ENCODE results near the gene NUF2. TPM values are rescaled to one million over a fixed set of nuclear protein-coding genes. Genes with fewer than 3 reads are reported as not detected.

Gene NUF2
- polyA plus RNA-seq, 2 of the 4 experiments (the other 2 are of a cell fraction): 28.5 to 38.5 TPM

DNA sequence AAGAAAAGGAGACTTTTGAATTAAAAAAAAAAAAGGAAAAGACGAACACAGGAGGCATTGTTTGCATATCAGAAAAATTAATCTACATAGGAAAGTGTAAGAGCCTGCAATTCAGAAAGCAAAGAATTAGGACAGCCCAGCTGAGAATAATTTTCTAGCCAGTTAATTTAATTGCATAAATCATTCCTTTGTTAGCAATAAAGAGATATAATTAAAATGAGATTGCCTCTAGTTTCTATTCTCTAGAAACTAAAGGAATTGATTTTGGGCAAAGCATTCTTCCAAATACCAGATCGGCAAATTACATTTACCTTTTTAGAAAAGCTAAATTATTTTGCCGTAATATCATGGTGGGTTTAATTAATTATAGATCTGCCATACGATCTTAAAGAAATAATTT, 46.0 kb downstream of the NUF2 start:
- TF ChIP-seq, protein P1, sequence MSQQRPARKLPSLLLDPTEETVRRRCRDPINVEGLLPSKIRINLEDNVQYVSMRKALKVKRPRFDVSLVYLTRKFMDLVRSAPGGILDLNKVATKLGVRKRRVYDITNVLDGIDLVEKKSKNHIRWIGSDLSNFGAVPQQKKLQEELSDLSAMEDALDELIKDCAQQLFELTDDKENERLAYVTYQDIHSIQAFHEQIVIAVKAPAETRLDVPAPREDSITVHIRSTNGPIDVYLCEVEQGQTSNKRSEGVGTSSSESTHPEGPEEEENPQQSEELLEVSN (IDR thresholded peaks at IDR 0.05; ENCODE audit: borderline replicate concordance, low read depth): no peak
- TF ChIP-seq NFE2L2 (conservative IDR thresholded peaks at IDR 0.05; ENCODE audit: low read length): no peak
- TF ChIP-seq, protein P2, sequence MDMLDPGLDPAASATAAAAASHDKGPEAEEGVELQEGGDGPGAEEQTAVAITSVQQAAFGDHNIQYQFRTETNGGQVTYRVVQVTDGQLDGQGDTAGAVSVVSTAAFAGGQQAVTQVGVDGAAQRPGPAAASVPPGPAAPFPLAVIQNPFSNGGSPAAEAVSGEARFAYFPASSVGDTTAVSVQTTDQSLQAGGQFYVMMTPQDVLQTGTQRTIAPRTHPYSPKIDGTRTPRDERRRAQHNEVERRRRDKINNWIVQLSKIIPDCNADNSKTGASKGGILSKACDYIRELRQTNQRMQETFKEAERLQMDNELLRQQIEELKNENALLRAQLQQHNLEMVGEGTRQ (IDR thresholded peaks at IDR 0.05): no peak
- no peak for TF ChIP-seq HOXB13 (CRISPR knock-in tag; IDR thresholded peaks at IDR 0.05; ENCODE audit: low read depth)
- TF ChIP-seq, protein P3, sequence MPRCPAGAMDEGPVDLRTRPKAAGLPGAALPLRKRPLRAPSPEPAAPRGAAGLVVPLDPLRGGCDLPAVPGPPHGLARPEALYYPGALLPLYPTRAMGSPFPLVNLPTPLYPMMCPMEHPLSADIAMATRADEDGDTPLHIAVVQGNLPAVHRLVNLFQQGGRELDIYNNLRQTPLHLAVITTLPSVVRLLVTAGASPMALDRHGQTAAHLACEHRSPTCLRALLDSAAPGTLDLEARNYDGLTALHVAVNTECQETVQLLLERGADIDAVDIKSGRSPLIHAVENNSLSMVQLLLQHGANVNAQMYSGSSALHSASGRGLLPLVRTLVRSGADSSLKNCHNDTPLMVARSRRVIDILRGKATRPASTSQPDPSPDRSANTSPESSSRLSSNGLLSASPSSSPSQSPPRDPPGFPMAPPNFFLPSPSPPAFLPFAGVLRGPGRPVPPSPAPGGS (IDR thresholded peaks at IDR 0.05): no peak
- TF ChIP-seq MYC (IDR thresholded peaks at IDR 0.05; ENCODE audit: borderline replicate concordance, low read length): no peak
- TF ChIP-seq EHMT2 (IDR thresholded peaks at IDR 0.05; ENCODE audit: low read depth): no peak
- TF ChIP-seq JUNB (IDR thresholded peaks at IDR 0.05): no peak
- no peak for TF ChIP-seq ZC3H11A (IDR thresholded peaks at IDR 0.05)
- H3K4me3 ChIP-seq: no peak overlapping the region
- ChIA-PET POLR2A (no interaction called here), CTCF (no interaction called here)
- H3K9me3 ChIP-seq: no peaks in the 10 kb centered on the region
- no peaks in the 10 kb centered on the region for H3K4me1 ChIP-seq
- FAIRE-seq (no peak), DNase-seq (ENCODE audit: low read depth in 1 of 2, low spot score in 1 of 2) (no peak), ATAC-seq (no peak)
- WGBS (ENCODE audit: missing lambda C conversion rate): 47% methylated on average over 4 of the region's 4 CpGs
- H3K4me2 ChIP-seq: no peak overlapping the region
- no peak overlapping the region for H3K27ac ChIP-seq

GRCh38 chr1:163372576-163372975, 50.8 kb downstream of the NUF2 start:
- POLR2A ChIA-PET: no interaction called here
- TF ChIP-seq ZFP36 (IDR thresholded peaks at IDR 0.05; ENCODE audit: borderline replicate concordance, partially characterized antibody) (no peak), NPAS2 (CRISPR knock-in tag; IDR thresholded peaks at IDR 0.05; ENCODE audit: borderline replicate concordance) (no peak), EHF (CRISPR knock-in tag; IDR thresholded peaks at IDR 0.05) (no peak), HEYL (CRISPR knock-in tag; IDR thresholded peaks at IDR 0.05) (no peak)
- no peaks in the 10 kb centered on the region for H3K4me1 ChIP-seq
- WGBS (ENCODE audit: missing lambda C conversion rate): 12% methylated on average over 1 of the region's 1 CpG
- no peak overlapping the region for H3K4me2 ChIP-seq
- H3K4me3 ChIP-seq: no peak overlapping the region
- no peak for ATAC-seq
- H3K9me3 ChIP-seq: no peaks in the 10 kb centered on the region
- FAIRE-seq: no peak
- no peak for DNase-seq (ENCODE audit: low read depth in 1 of 2, low spot score in 1 of 2)
- no peak overlapping the region for H3K27ac ChIP-seq
- CTCF ChIA-PET: interaction anchor here (1.2 to 1.3 kb wide), 3 partner anchors 12 to 1700 kb away, joined by 3 read pairs; no protein-coding TSS in a partner anchor

DNA sequence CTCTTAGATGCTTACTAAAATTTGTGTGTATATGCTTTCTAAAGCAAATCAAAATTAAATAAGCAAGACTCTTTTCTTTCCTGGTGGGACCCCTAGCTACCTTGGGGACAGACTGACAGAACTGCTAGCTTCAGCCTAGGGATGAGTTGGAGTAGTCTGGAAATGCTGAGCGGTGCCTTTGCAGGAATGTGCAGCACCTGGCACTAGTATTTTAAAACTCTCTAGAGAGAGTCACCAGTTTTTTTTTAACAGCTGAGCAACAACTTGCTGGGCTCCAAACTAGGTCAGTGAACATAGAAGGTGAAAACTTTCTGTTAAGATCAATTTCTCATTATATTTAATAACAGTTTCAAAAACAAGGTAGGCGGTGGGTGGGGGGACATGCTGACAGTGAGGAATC, 56.8 kb downstream of the NUF2 start:
- H3K27ac ChIP-seq: no peak overlapping the region
- H3K4me3 ChIP-seq: no peak overlapping the region
- no peak for DNase-seq (ENCODE audit: low read depth in 1 of 2, low spot score in 1 of 2)
- H3K9me3 ChIP-seq: no peaks in the 10 kb centered on the region
- H3K4me1 ChIP-seq: no peaks in the 10 kb centered on the region
- ATAC-seq: no peak
- 85% methylated on average over 2 of the region's 2 CpGs for WGBS (ENCODE audit: missing lambda C conversion rate)
- FAIRE-seq: no peak
- ChIA-PET CTCF (interaction anchor here (1.1 kb wide), 1 partner anchor 24 kb away, joined by 3 read pairs; no protein-coding TSS in a partner anchor), POLR2A (no interaction called here)
- no peak overlapping the region for H3K4me2 ChIP-seq
- no peak for TF ChIP-seq FOXS1 (CRISPR knock-in tag; IDR thresholded peaks at IDR 0.05)
- TF ChIP-seq TP53 (CRISPR knock-in tag; IDR thresholded peaks at IDR 0.05): no peak
- TF ChIP-seq RAD21 (conservative IDR thresholded peaks at IDR 0.05 in 1 of 2, IDR thresholded peaks at IDR 0.05 in 1 of 2): no peak
- no peak for TF ChIP-seq POLR2A (IDR thresholded peaks at IDR 0.05; ENCODE audit: low read length)
- TF ChIP-seq FOSB (CRISPR knock-in tag; IDR thresholded peaks at IDR 0.05): no peak
- TF ChIP-seq ZC3H11A (IDR thresholded peaks at IDR 0.05): no peak
- TF ChIP-seq POLR2AphosphoS2 (conservative IDR thresholded peaks at IDR 0.05; ENCODE audit: low read length): no peak
- TF ChIP-seq, protein P1 (IDR thresholded peaks at IDR 0.05; ENCODE audit: borderline replicate concordance, low read depth): no peak
- TF ChIP-seq, protein P4, sequence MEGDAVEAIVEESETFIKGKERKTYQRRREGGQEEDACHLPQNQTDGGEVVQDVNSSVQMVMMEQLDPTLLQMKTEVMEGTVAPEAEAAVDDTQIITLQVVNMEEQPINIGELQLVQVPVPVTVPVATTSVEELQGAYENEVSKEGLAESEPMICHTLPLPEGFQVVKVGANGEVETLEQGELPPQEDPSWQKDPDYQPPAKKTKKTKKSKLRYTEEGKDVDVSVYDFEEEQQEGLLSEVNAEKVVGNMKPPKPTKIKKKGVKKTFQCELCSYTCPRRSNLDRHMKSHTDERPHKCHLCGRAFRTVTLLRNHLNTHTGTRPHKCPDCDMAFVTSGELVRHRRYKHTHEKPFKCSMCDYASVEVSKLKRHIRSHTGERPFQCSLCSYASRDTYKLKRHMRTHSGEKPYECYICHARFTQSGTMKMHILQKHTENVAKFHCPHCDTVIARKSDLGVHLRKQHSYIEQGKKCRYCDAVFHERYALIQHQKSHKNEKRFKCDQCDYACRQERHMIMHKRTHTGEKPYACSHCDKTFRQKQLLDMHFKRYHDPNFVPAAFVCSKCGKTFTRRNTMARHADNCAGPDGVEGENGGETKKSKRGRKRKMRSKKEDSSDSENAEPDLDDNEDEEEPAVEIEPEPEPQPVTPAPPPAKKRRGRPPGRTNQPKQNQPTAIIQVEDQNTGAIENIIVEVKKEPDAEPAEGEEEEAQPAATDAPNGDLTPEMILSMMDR (IDR thresholded peaks at IDR 0.05): no peak
- no peak for TF ChIP-seq SREBF2 (IDR thresholded peaks at IDR 0.05)
- TF ChIP-seq RNF2 (IDR thresholded peaks at IDR 0.05; ENCODE audit: borderline replicate concordance, low read depth): no peak
- TF ChIP-seq, protein P3 (IDR thresholded peaks at IDR 0.05): no peak
- no peak for TF ChIP-seq NFE2L2 (conservative IDR thresholded peaks at IDR 0.05; ENCODE audit: low read length)
